OCI-M1 (cell line): ENCODE results near the gene GUCA1A.

ENCODE experiments used
- DNase-seq: peaks from one replicate; lab custom pipeline; 2025; lab: John Stamatoyannopoulos, UW

The GUCA1A gene

DNA sequence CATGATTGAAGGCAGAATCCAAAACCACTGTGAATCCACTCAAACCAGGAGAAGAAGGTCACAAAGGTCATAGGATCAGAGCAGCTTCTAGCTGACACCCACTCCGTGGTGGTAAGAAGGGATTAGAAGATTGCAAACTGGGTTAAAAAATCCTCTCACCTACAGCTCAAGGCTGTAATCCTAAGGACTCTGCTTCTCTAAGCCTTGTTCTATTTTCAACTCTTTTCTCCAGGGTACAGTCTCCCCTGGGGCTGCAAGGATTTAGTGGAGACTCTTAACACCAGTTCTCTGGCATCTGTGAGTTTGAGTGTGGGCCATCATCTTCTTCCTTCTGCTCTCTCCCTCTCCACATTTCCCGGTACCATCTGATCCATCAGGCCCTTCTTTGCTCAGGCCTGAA lies at the start of gene GUCA1A:
Gene GUCA1A (plus strand): TSS at position 264 of the 400 bp plus-strand sequence. CDS start 250 bp downstream, outside the sequence.
- DNase-seq: no peak

DNA sequence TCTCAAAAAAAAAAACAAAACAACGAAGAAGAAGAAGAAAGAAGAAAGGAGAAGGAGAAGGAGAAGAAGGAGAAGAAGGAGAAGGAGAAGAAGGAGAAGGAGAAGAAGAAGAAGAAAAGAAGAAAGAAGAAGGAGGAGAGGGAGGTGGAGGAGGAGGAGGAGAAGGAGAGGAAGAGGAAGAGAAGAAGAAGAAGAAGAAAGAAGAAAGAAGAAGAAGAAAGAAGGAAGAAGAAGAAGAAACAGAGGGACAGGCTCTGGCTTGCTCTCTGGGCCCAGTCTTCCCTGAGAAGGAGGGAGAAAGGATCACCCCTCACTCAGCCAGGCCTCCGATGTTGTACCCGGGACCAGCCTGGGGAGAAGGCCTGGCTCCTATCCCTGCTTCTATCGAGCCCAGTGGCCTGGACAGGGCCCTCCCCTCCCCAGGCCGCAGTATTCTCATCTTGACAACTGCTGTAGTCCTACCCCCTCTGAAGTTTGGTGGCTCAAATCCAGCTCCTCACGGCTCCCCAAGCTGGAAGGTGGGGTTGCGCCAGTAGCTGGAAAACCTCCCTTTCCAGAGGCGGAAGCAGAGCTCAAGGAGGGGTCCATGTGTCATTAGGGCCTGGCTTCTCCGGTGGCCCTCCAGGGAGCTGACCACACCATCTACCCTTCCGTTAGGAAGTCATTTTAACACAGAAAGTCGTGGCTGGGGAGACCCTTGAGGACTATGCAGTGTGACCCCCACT lies 49.6 kb upstream of the GUCA1A start:
- DNase-seq: no peak

DNA sequence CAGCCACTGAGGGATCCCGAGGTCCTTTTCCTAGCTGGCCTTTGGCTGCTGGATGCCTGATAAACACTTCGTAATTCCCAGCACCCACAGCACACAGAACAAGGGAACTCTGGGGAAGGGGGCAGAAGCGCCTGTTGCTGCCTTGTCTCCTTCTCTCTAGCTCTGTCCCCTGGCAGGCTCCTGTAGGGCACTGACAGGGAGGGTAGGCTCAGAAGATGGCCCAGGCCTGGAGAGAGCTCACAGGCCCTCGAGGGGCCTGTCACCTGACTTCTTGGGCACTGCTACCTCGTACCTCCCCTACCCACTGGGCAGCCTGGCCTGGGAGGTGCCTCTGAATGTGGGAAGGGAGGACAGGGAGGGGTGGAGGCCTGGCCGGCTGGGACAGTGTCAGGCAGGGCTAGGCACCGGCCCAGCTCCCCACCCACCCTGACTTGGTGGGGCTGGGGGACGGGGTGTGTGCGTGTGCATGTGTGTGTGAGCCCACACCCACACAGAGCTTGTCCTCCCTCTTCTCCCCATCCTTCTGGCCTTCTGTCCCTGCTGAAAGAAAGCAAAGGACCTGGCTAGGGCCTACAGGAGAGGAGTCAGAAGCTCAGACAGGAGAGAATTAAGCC lies 48.8 kb upstream of the GUCA1A start:
- no peak for DNase-seq

DNA sequence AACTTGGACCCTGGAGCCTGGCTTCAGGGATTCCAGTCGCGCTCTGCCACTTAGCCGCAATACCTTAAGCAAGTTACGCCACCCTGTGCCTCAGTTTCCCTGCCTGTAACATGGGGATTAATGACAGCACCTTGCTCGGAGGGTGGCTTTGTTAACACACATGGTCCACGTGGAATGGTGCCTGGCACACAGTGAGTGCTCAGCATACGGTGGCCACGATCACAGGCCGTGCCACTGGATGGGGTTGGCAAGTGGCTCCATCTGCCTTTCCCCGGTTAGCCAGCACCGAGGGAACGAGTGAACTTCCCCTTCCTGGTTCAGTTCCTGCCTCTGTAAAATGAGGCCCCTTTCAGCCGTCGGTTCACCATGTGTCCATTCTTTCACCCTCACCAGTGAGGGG lies 47.9 kb upstream of the GUCA1A start:
- DNase-seq: no peak

DNA sequence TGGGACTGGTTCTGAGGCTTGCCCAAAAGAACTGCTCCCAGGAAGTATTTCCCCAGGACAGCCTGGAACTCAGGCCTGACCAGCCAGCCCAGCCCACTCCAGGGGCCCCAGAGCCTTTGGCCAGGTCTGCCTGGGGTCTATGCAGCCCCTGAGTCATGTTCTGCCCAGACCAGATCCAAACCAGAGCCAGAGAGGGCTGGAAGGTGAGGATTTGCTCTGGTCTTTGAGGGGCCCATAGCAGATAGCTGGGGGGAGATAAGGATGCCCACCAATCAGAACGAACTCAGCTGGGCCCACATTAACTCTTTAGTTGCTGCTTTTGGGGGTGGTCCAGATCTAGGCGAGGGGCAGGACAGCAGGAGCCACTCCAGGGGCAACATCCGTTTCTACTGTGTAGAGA lies 47.5 kb upstream of the GUCA1A start:
- DNase-seq: no peak

DNA sequence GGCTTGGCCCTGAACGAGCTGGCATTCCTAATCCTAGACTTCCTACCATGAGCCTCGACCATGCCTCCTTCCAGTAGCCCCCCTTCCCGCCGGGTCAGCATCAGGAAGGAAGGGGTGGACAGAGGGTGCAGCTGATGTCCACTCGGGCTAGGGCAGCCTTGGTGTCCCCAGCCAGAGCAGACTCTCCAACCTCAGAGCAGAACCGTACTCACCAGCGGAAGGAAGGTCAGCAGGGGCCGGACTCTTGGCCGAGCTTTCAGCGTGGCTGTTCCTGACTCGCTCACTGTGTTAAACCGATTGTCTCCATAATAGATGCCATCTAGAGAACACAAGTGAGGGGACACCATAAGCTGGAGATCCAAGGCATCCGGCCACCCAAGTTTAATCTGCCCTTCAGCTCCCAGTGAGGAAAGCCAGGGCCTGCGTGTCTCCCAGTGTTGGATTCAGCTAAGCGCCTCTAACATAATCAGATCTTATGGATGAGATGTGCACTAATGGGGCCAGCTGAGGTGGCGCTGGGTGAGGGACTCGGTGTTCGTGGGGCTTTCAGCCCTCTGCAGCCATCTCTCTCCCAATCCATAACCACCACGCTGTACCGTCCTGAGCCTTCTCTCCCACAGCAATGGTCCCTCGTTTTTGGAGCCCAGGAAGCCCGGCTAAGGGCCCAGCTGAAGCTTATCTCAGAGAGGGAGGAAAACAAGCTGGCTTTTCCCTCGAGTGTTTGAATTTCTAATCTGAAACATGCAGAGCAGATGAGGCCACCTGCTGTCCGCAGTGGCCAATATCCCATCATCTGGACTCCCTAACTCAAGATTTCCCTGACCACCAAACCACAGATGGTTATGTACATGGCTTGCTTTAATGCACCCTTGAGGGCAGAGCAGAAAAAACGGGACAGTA lies 44.5 kb upstream of the GUCA1A start:
- DNase-seq: peak; percentile 74

DNA sequence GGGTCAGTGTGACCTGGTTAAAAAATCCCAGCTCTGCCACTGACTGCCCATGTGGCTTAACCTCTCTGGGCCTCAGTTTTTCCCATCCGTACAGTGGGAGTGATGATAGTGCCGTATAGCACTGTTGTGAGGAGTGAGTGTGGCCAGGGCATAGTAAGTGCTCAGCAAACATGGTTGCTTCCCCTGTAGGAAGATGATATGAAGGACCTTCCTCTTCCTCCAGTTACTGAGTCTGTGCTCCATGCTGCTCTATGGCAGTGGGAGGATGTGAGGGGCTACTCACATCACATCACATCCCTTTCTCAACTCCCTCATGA lies 43.8 kb upstream of the GUCA1A start:
- DNase-seq: no peak

DNA sequence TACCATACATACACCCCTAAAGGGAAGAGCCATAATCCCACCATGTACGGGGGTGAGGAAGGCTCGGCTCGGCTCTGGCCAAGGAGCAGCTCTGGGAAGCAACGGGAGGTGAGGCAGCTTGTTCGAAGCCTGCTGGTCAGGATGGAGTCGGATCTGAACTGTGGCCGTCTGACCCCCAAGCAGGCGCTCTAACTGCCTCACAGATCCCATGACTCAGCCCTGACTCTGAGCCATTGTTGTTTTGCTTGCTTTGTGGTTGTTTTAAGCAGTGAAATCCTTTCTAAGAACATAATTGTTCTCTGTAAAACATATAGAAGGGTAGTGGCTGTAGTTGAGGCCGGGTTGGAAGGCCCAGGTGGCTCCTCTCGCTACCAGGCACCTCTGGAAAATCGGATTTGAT lies 41.6 kb upstream of the GUCA1A start:
- no peak for DNase-seq

DNA sequence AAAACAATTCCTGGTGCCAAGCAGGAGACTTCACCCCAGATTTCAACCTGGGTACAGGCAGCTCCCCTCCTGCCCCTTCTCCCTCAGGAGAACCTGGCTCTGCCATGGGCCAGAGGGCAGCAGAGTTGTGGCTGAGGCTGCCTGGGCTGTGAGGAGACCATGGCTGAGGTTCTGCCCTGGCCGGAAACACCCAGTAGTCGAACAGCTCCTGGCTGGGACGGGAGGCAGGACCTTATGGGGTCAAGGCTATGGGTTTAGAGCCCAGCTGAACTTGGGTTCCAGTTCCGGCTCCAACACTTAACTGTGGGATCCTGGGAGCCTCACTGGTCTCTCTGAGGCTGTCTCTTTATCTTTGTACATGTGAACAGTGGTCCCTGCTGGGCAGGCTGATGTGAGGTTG lies 39.2 kb upstream of the GUCA1A start:
- no peak for DNase-seq

DNA sequence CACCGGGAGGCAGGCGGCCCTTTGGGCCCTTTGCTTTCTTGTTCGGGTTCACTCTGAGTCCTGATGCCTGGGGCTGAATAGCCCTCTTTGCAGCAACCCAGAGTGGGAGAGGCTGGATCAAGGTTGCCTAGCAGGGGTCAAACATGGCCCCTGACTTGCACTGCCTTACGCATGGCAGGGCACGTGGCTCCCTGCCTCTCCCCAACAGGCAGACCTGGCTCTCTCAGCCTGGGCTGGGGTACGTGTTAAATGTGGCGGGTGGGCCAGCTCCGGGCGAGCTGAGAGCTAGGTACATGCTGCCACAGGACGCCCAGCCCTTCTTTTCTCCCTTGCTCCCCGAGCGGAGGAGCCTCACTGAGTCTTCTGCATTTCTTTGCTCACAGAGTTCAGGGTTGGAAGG lies 38.0 kb upstream of the GUCA1A start:
- no peak for DNase-seq

DNA sequence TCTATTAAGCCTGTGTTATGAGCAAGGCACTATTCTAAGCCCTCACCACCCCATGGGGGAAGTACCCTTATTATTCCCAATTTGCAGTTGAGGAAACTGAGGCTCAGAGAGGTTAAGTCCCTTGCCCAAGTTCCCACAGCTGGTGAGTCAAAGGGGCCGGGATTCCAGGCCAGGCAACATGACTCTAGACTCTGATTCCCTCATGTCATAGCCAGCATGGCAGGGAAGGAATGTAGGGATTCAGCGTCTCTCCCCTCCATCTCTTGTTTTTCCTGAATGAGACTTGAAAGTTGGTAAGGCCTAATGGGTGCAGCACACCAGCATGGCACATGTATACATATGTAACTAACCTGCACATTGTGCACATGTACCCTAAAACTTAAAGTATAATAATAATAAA lies 37.4 kb upstream of the GUCA1A start:
- DNase-seq: no peak

DNA sequence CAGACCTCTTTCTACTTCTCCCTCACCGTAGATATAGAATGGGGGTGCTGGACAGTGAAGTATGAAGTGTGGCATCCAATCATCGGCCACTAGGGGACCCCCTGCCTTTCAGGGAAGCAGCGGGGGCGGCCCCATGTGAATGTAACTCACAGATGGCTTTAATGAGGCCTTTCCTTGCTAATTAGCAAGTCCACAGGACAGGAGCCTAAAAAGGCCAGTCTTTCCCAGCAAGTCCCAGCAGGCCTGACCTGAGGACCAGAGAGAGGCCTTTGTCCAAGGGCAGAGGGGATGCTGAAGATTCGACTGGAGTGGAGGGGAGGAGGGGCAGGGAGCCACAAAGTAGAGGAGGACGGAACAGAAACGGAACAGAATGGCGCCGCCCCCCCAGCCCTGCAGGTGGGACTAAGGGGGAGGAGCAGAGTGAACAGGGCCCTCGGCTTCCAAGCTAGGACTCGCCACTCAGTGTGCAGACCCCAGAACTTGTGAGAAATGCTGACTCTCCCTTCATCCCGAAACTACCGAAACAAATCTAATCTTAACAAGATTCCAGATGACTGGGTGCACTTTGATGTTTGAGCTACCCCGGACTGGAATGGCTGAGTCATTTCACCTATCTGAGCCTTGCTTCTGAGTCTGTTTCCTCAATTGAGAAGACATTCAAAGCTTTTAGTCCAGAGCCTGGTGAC lies 36.5 kb upstream of the GUCA1A start:
- DNase-seq: peak; percentile 71

DNA sequence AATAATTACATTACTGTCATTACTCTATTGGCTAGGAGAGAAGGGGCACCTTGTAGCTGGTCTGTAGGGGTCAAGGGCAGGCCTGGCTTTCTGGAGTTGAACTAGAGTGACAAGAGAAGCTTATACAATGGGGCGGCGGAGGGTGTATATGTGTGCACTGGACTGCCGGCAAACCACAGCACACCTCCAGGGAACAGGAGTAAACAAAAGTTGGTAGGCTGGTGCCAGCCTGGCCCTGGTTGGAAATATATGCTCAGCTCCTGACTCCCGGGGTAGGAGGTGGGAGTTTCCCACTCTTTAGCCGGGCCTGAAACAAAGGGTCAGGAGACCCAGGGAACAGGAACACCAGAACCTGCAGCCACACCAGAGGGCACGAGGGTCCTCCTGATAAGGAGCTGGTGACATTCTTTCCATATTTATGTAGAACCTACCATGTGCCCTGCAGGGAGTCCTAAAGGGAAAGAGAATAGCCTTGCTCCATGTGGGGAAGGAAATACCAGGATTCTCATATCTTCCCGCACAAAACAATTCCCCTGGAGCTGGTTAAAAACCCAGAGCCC lies 35.9 kb upstream of the GUCA1A start:
- DNase-seq: no peak

DNA sequence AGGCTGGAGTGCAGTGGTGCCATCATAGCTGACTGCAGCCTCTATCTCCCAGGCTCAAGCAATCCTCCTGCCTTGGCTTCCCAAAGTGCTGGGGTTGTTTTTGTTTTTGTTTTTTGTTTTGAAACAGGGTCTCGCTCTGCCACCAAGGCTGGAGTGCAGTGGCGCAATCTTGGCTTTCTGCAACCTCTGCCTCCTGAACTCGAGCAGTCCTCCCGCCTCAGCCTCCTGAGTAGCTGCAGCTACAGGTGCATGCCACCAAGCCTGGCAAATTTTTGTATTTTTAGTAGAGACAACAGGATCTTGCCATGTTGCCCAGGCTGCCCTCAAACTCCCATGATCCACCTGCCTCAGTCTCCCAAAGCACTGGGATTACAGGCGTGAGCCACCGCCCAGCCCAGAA lies 35.0 kb upstream of the GUCA1A start:
- no peak for DNase-seq

DNA sequence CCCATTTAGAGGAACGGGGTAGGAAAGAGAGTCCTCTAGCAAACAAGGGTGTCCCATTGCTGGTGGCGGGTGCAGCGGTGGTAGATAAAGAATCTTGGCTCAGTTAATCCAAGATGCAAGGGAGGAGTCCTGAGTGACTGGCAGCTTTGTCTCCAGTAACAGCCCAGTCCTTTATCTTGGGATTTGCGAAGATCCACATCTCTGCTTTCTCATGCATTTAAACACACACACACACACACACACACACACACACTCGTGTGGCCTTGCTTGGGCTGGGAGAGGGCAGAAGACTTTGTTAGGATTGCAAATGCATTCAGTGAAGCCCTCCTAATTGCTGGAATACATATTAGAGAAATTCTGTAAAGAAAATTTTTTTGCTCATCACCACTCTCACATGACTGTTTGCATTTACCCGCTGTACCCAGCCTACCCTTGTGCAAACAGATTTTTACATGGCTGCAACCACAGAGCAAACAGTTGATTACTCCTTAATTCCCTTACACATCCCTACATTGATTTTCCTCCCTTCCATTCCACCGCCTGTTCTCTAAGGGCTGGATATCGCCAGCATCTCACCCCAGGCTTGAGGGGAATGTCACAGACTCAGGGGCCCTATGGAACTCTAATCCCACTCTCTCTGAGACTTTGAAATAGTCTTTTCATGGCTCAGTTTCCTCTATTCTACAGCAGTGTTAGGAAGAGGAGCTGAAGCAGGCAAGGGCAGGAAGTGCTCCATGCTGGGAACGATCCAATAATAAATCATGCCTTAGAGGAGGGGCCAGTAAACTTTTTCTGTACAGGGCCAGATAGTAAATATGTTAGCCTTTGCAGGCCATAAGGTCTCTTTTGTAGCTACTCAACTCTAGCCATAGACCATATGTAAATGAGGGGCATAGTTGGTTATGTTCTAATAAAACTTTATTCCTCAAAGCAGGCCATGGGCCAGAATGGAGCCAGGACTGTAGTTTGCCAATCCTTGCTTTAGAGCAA lies 34.2 kb upstream of the GUCA1A start:
- DNase-seq: peak; percentile 44

DNA sequence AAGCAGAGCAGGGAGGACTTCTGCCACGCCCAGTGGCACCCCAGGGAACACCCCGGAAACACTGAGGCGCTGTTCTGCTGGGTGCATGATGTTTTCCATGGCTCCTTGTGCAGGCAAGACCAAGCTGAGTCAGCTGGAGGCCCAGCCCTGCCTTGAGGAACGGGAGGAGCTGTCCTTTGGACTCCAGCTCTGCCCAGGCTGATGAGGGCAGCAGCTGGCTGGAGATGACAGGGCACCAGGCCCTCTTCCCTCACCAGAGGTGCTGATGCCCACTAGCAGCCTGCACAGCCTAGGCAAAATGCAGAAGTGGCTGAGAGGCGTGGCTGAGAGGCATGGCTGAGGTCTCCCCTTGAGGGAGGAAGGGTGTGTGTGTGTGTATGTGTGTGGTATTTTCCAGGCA lies 33.1 kb upstream of the GUCA1A start:
- peak; percentile 76 for DNase-seq

DNA sequence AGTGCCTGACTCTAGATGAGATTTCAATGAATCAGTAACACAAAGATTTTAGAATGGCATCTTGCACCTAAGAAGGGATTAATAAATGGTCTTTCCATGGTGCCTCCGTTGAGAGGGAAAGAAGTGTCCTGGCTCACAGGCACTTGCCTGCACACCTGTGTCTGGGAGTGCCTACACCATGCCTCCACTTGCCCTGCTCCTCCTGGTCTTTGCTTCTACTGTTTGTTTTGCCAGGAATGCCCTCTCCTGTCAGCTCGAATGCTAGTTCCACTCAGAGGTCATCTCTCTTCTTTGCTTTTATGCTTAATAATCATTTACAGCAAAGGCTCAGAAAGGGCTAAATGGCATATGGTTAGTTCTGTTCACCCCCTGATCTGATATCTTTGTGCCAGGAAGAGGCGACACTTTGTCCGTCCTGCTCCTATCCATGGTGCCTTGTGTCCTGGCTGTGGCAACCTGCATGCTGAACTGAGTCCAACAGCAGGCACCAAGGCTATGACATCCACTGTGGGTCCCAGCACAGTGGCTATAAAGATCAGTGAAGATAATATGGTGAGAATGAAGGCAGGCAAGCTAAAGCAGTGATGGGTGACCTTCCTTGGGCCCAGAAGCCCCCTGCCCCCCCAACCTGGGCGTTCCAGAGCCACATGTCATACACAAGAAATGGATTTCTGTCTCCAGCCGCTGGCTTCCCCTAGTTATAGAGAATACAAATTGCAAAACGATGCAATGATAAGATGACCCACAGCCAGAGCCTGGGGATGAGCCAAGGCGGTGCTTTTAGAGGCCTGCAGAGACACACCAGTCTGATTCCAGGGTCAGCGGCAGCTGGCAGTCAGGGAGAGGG lies 32.2 kb upstream of the GUCA1A start:
- no peak for DNase-seq

DNA sequence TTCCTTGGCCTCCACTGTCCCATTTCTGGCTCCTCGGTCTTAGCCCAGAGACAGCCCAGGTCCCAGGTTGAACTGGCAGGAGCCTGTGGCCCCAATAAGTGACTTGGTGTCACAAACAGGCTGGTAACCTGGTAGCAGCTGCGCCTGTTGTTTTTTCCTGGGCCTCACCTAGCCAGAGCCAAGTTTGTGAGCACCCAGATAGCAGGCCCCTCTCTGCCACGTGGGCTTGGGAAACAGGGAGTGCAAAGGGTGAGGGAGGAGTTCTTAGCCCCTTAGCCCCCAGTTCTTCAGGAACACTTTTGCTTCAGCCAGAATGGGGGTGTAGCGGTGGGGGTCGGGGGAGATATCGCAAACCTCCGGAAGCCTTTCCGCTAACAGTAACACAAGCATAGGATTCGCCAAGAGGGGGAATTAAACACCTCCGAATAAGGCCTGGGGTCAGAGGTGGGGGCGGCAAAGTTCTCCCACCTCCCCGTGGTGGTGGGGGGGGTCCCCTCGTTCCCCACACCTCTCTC lies 31.5 kb upstream of the GUCA1A start:
- DNase-seq: no peak

DNA sequence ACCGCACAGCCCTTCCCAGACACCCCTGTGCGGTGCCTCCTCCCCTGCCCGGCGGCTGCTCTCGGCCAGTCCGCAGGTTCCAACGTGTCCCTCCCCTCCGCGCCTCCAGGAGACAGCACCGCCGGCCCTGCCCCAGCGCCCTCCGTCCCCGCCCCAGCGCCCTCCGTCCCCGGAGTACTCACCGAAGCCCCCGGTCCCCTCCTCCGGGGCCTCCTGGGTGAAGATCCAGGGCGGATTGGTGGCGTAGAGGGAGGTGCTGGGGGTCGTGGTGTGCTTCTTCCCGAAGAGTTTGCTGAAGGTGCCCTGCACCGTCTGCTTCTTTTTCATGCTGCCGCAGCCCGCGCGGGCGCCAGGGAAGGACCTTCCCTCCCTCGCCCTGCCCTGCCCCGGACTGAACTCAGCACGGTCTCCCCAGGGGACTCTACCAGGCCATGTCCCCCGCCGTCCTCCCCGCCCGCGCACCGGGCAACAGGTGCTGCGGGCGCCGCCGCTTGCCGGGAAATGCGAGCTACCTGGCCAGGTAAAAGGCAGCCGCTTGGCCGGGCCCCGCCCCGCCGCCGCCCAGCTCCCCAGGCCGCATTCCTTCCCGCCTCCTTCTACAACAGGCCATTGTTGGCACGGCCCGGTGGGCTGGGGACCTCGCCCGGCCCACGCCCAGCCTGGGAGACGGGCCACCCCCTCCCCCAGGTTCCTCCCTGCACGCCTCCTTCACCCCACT lies 30.9 kb upstream of the GUCA1A start, which contains the start of gene C6orf132:
Gene C6orf132 (minus strand): TSS at position 503 of the 718 bp plus-strand sequence. CDS start 176 bp downstream, at position 327.
- DNase-seq: no peak
